Endothelial cell of umbilical vein (primary cell): ENCODE measurements around the gene ESCO1. TPM values are rescaled to one million over a fixed set of nuclear protein-coding genes. Genes with fewer than 3 reads are reported as not detected.

Experiments used
- BruUV-seq: library from RNA; stranded (reverse); fragments of 400-500 nt; replicated peaks from 2 replicates; lab custom pipeline; 2021; lab: Mats Ljungman, UMichigan
- CTCF ChIA-PET: fragments of 300-600, 350-600 bp; sonication (Branson Sonifier 250); formaldehyde crosslinking; loops from one replicate; lab custom pipeline; 2021; ENCODE audit warnings: antibody characterized with exemption, inconsistent platforms; lab: Charles Lee
- POLR2A ChIA-PET: fragments of 300-600, 350-600 bp; sonication (Branson Sonifier 250); formaldehyde crosslinking; loops from one replicate; lab custom pipeline; 2021; ENCODE audit warnings: antibody characterized with exemption, inconsistent platforms; lab: Charles Lee
- DNase-seq: peaks from one replicate; pipeline ENCODE4 v3.0.0-alpha.2; 2011; ENCODE audit warnings: low read depth, low spot score
- FAIRE-seq: peaks from 2 replicates; lab custom pipeline; 2011; peaks lifted over from hg19 to GRCh38; lab: Jason Lieb, UNC
- H2AFZ ChIP-seq: 2 replicates; pipeline ENCODE4 v1.6.0; 2012; ENCODE audit warnings: low read depth, low read length, control low read depth, inconsistent platforms
- H3K27ac ChIP-seq: 2 replicates; pipeline ENCODE4 v1.5.1; 2011; ENCODE audit warnings: low read depth, mild to moderate bottlenecking, control low read depth, low read length, moderate library complexity; ENCODE audit not compliant: insufficient read depth
- H3K27me3 ChIP-seq, 2 experiments: 2 replicates each; pipeline versions ENCODE4 v1.6.0 to v1.6.1; 2011; ENCODE audit warnings: low read length in 2 of 2, mixed read lengths in 1 of 2; ENCODE audit not compliant: control insufficient read depth in 2 of 2, insufficient read depth in 2 of 2
- H3K36me3 ChIP-seq, 2 experiments: 2 replicates in 1 of 2; 3 replicates in 1 of 2; pipeline ENCODE4 v1.5.1; 2011; ENCODE audit warnings: low read length in 2 of 2, mild to moderate bottlenecking in 1 of 2, moderate library complexity in 1 of 2; ENCODE audit not compliant: control insufficient read depth in 2 of 2, insufficient read depth in 2 of 2; ENCODE audit errors: extremely low read depth in 1 of 2
- H3K4me1 ChIP-seq: 3 replicates; pipeline ENCODE4 v1.5.1; 2011; ENCODE audit warnings: mild to moderate bottlenecking, low read length; ENCODE audit not compliant: control insufficient read depth, insufficient read depth; ENCODE audit errors: extremely low read depth
- H3K4me2 ChIP-seq: 2 replicates; pipeline ENCODE4 v1.6.1; 2011; ENCODE audit warnings: low read length, control low read depth, mixed read lengths; ENCODE audit not compliant: insufficient read depth
- H3K4me3 ChIP-seq, 3 experiments: fragments of 200-600 bp in 1 of 3; sonication (generic), shearing (Covaris generic) in 1 of 3; replicated peaks in 1 of 3; 2 replicates each; pipeline ENCODE4 v1.5.1; 2011 to 2016; ENCODE audit warnings: control low read depth in 3 of 3, low read length in 3 of 3, mild to moderate bottlenecking in 2 of 3, inconsistent platforms in 1 of 3, low read depth in 1 of 3, moderate library complexity in 1 of 3; ENCODE audit not compliant: insufficient read depth in 1 of 3
- H3K79me2 ChIP-seq: 2 replicates; pipeline ENCODE4 v1.6.0; 2012; ENCODE audit warnings: low read length, inconsistent platforms; ENCODE audit not compliant: control insufficient read depth, insufficient read depth
- H3K9ac ChIP-seq: replicated peaks from 2 replicates; pipeline ENCODE3; 2011; ENCODE audit warnings: low read length, control low read depth; ENCODE audit not compliant: insufficient read depth; ENCODE audit errors: extremely low read depth
- H3K9me1 ChIP-seq: replicated peaks from 3 replicates; pipeline ENCODE4 v1.6.0; 2011; ENCODE audit warnings: mild to moderate bottlenecking, low read length; ENCODE audit not compliant: control insufficient read depth, insufficient read depth; ENCODE audit errors: extremely low read depth
- H3K9me3 ChIP-seq: replicated peaks from 2 replicates; pipeline ENCODE4 v1.5.1; 2012; ENCODE audit warnings: low read length, inconsistent platforms; ENCODE audit not compliant: control insufficient read depth, insufficient read depth
- H4K20me1 ChIP-seq: replicated peaks from 2 replicates; pipeline ENCODE3; 2011; ENCODE audit warnings: mild to moderate bottlenecking, low read length; ENCODE audit not compliant: control insufficient read depth, insufficient read depth; ENCODE audit errors: extremely low read depth
- EZH2 ChIP-seq: IDR thresholded peaks from 2 replicates; pipeline ENCODE4 v1.6.1; 2012; ENCODE audit warnings: borderline replicate concordance, low read depth, mild to moderate bottlenecking, moderate library complexity, low read length, inconsistent platforms; ENCODE audit not compliant: severe bottlenecking
- FOS ChIP-seq: IDR thresholded peaks from 2 replicates; pipeline ENCODE4 v1.6.1; 2011; ENCODE audit warnings: mild to moderate bottlenecking, low read length, moderate library complexity, borderline replicate concordance; ENCODE audit not compliant: insufficient read depth
- JUN ChIP-seq: IDR thresholded peaks from 2 replicates; pipeline ENCODE4 v1.6.1; 2011; ENCODE audit warnings: borderline replicate concordance, low read depth; ENCODE audit not compliant: insufficient read length, insufficient read depth
- MAX ChIP-seq: IDR thresholded peaks from 2 replicates; pipeline ENCODE4 v1.6.1; 2011; ENCODE audit not compliant: insufficient read depth, insufficient read length
- MYC ChIP-seq: IDR thresholded peaks from one replicate; pipeline ENCODE4 v1.6.1; 2011; ENCODE audit warnings: mild to moderate bottlenecking, low read depth, low read length
- POLR2A ChIP-seq: IDR thresholded peaks from 2 replicates; pipeline ENCODE4 v1.6.1; 2012; ENCODE audit warnings: low read depth, mild to moderate bottlenecking, control low read depth, low read length
- POLR2AphosphoS5 ChIP-seq: IDR thresholded peaks from 2 replicates; pipeline ENCODE4 v1.6.1; 2012; ENCODE audit warnings: low read depth, mild to moderate bottlenecking, control low read depth, low read length, moderate library complexity; ENCODE audit not compliant: insufficient read depth
- dilution Hi-C: fragments of 300-500 bp; cut with MboI; formaldehyde crosslinking; loops from one replicate; pipeline ENCODE4 v1.15.0; 2019; ENCODE audit warnings: low sequenced_read_pairs; ENCODE audit not compliant: extremely low pct_ligation_motif_present
- intact Hi-C: fragments of 100-400 bp; cut with micrococcal nuclease; formaldehyde crosslinking; loops from one replicate; pipeline ENCODE4 v1.10.0; 2022
- polyA plus RNA-seq, 4 experiments: library from polyadenylated mRNA; depleted of rRNA in 3 of 4; stranded (reverse) in 3 of 4; unstranded in 1 of 4; fragments of >200 nt; gene quantifications; 2 replicates each; pipeline versions ENCODE4 v1.2.1 to v1.2.3, GENCODE V29; 2011 to 2012; ENCODE audit warnings: missing spikeins in 1 of 4
- total RNA-seq: library from RNA; stranded (reverse); gene quantifications from 2 replicates; pipeline ENCODE4 v1.2.3, GENCODE V29; 2021

The ESCO1 gene
- total and polyA plus RNA-seq, 2 donors (not counting 3 experiments of a cell fraction or from before 2014, with no cell fraction given): 2.1 to 12.0 TPM

- CTCF ChIA-PET: no interaction called here
- no peak overlapping the region for H3K9ac ChIP-seq
- H2AFZ ChIP-seq: no peak overlapping the region
- POLR2A ChIA-PET: no interaction called here
- no peaks in the 10 kb centered on the region for H3K9me3 ChIP-seq
- H4K20me1 ChIP-seq: no peaks in the 10 kb centered on the region
- H3K9me1 ChIP-seq: no peaks in the 10 kb centered on the region
- H3K4me1 ChIP-seq: no peaks in the 10 kb centered on the region
- no peak for FAIRE-seq
- BruUV-seq: no TSS peak
- H3K4me2 ChIP-seq: no peak overlapping the region
- no peaks in the 10 kb centered on the region for H3K27me3 ChIP-seq
- no peak for DNase-seq
- peaks cover 0 to under 1% of the 10 kb centered on the region in 2 experiments for H3K36me3 ChIP-seq
- intact Hi-C loops (no loop called here), dilution Hi-C loops (no loop called here)
- TF ChIP-seq FOS (no peak), POLR2AphosphoS5 (no peak), POLR2A (no peak)
- no peak overlapping the region for H3K27ac ChIP-seq
- H3K4me3 ChIP-seq: no peak overlapping the region
- H3K79me2 ChIP-seq: no peaks in the 10 kb centered on the region
Measured at GRCh38 chr18:21546423-21546822, 54.1 kb downstream of the ESCO1 start.

- TF ChIP-seq MAX: no peak
- TF ChIP-seq EZH2: no peak
- no peak for TF ChIP-seq POLR2A
- TF ChIP-seq JUN: no peak
- TF ChIP-seq POLR2AphosphoS5: no peak
- no peak for TF ChIP-seq MYC
- DNase-seq (no peak), FAIRE-seq (no peak)
- ChIA-PET POLR2A (no interaction called here), CTCF (no interaction called here)
- no peak overlapping the region for H2AFZ ChIP-seq
- no peaks in the 10 kb centered on the region for H3K9me1 ChIP-seq
- no peak overlapping the region for H3K27ac ChIP-seq
- no peak overlapping the region for H3K4me2 ChIP-seq
- no peak overlapping the region for H3K4me3 ChIP-seq
- H3K36me3 ChIP-seq: no peaks in the 10 kb centered on the region
- no TSS peak for BruUV-seq
- dilution Hi-C loops (no loop called here), intact Hi-C loops (no loop called here)
- H3K4me1 ChIP-seq: no peaks in the 10 kb centered on the region
- no peak overlapping the region for H3K9ac ChIP-seq
- no peaks in the 10 kb centered on the region for H3K27me3 ChIP-seq
- H3K9me3 ChIP-seq: no peaks in the 10 kb centered on the region
- no peaks in the 10 kb centered on the region for H4K20me1 ChIP-seq
- no peaks in the 10 kb centered on the region for H3K79me2 ChIP-seq
Measured at GRCh38 chr18:21538230-21538629, 62.3 kb downstream of the ESCO1 start.
